Natural killer cell (primary cell): Measurements from ENCODE around the gene SCGB1D1. TPM values are rescaled to one million over a fixed set of nuclear protein-coding genes. Genes with fewer than 3 reads are reported as not detected.
A peak's percentile ranks its signal among the peaks of the same experiment; 100 is the strongest.

Experiments used
- ATAC-seq, 3 donors: fragments of 150-1000 bp in 2 of 3; fragments of 200-7000 bp in 1 of 3; cut with Tn5 transposase; 1 replicate in 1 of 3; 2 replicates in 2 of 3; pipeline ENCODE4 v1.10.0; 2021; ENCODE audit warnings: mild to moderate bottlenecking in 2 of 3, moderate library complexity in 2 of 3
- DNase-seq, 2 donors: peaks; one replicate each; pipeline versions ENCODE4 v3.0.0 to v3.0.0-alpha.2; 2013 to 2021; ENCODE audit warnings: mixed read lengths in 1 of 2
- H3K27ac ChIP-seq: one replicate; pipeline ENCODE4 v1.5.1; 2013; ENCODE audit warnings: mild to moderate bottlenecking, low read length
- H3K27me3 ChIP-seq: one replicate; pipeline ENCODE4 v1.6.1; 2013; ENCODE audit warnings: low read length; ENCODE audit not compliant: control insufficient read depth, insufficient read depth
- H3K36me3 ChIP-seq: one replicate; pipeline ENCODE4 v1.6.1; 2013; ENCODE audit warnings: low read length; ENCODE audit not compliant: control insufficient read depth, insufficient read depth
- H3K4me1 ChIP-seq: one replicate; pipeline ENCODE4 v1.6.1; 2013; ENCODE audit warnings: low read length; ENCODE audit not compliant: control insufficient read depth, insufficient read depth
- H3K4me3 ChIP-seq: one replicate; pipeline ENCODE4 v1.5.1; 2013; ENCODE audit warnings: low read length
- H3K9me3 ChIP-seq: one replicate; pipeline ENCODE4 v1.6.1; 2013; ENCODE audit warnings: low read length; ENCODE audit not compliant: control insufficient read depth, insufficient read depth
- H3K27ac Mint-ChIP-seq, 2 donors: one replicate each; pipeline ENCODE4 v1.8.0; 2022; ENCODE audit warnings: mild to moderate bottlenecking in 2 of 2, mixed read lengths in 2 of 2, moderate library complexity in 1 of 2
- H3K27me3 Mint-ChIP-seq, 2 donors: one replicate each; pipeline ENCODE4 v1.8.0; 2022; ENCODE audit warnings: low read depth in 2 of 2, mixed read lengths in 2 of 2
- H3K36me3 Mint-ChIP-seq: one replicate; pipeline ENCODE4 v1.8.0; 2022; ENCODE audit warnings: mixed read lengths
- H3K4me1 Mint-ChIP-seq, 2 donors: one replicate each; pipeline ENCODE4 v1.8.0; 2022; ENCODE audit warnings: mixed read lengths in 2 of 2
- H3K4me3 Mint-ChIP-seq: one replicate; pipeline ENCODE4 v1.8.0; 2022; ENCODE audit warnings: mild to moderate bottlenecking, moderate library complexity, mixed read lengths
- H3K9me3 Mint-ChIP-seq, 2 donors: one replicate each; pipeline ENCODE4 v1.8.0; 2022; ENCODE audit warnings: mixed read lengths in 2 of 2
- CTCF ChIP-seq: fragments of 200-600 bp; IDR thresholded peaks from one replicate; pipeline ENCODE4 v1.8.0; 2022; ENCODE audit warnings: antibody characterized with exemption
- WGBS: methylation state at CpG from one replicate; pipeline ENCODE4 v1.1.7; 2013; ENCODE audit warnings: missing lambda C conversion rate; ENCODE audit not compliant: insufficient coverage; 5-methylcytosine and 5-hydroxymethylcytosine counted together
- intact Hi-C: fragments of 100-400 bp; cut with micrococcal nuclease; formaldehyde crosslinking; loops from one replicate; pipeline ENCODE4 v1.14.2; 2022
- total RNA-seq, 4 donors: library from RNA; stranded (reverse); fragments of 120-200 nt in 1 of 4; gene quantifications; one replicate each; pipeline versions ENCODE4 v1.2.3 to v1.2.4, GENCODE V29; 2013 to 2022

SCGB1D1 gene
- total RNA-seq, 3 donors from 2014 or later (not counting 1 experiment from before 2014, with no cell fraction given) = not detected

- no peaks in the 10 kb centered on the region for H3K27me3 Mint-ChIP-seq
- H3K4me1 Mint-ChIP-seq = peaks cover 0 to 4% of the 10 kb centered on the region in 2 donors
- H3K9me3 Mint-ChIP-seq = no peaks in the 10 kb centered on the region
- no peak for TF ChIP-seq CTCF
- 95% methylated on average over 11 of the region's 11 CpGs for WGBS
- Histone ChIP-seq H3K4me1 (no peaks in the 10 kb centered on the region), H3K27ac (no peak overlapping the region), H3K9me3 (no peaks in the 10 kb centered on the region), H3K27me3 (no peaks in the 10 kb centered on the region), H3K36me3 (peaks cover 78% of the 10 kb centered on the region), H3K4me3 (no peak overlapping the region)
- no peak overlapping the region for H3K27ac Mint-ChIP-seq
- peaks cover 6% of the 10 kb centered on the region for H3K36me3 Mint-ChIP-seq
- DNase-seq = peak in 1 of 2 donors; percentile 11
- ATAC-seq = no peak
- H3K4me3 Mint-ChIP-seq = no peak overlapping the region
- intact Hi-C loops = no loop called here
These were observed 44.6 kb upstream of the SCGB1D1 start for GRCh38 chr11:62145261-62145871.

- Mint-ChIP-seq H3K27ac (no peak overlapping the region), H3K4me1 (peaks cover 0 to 4% of the 10 kb centered on the region in 2 donors), H3K27me3 (no peaks in the 10 kb centered on the region), H3K4me3 (no peak overlapping the region), H3K36me3 (peaks cover 6% of the 10 kb centered on the region), H3K9me3 (no peaks in the 10 kb centered on the region)
- intact Hi-C loops = no loop called here
- H3K4me3 ChIP-seq = no peak overlapping the region
- H3K36me3 ChIP-seq = peaks cover 77% of the 10 kb centered on the region
- TF ChIP-seq CTCF = no peak
- H3K4me1 ChIP-seq = no peaks in the 10 kb centered on the region
- H3K27ac ChIP-seq = no peak overlapping the region
- WGBS = 95% methylated on average over 36 of the region's 36 CpGs
- DNase-seq (peak in 1 of 2 donors; percentile 7), ATAC-seq (no peak)
- H3K27me3 ChIP-seq = no peaks in the 10 kb centered on the region
- no peaks in the 10 kb centered on the region for H3K9me3 ChIP-seq
These were observed 43.4 kb upstream of the SCGB1D1 start for GRCh38 chr11:62146476-62147200.

DNA sequence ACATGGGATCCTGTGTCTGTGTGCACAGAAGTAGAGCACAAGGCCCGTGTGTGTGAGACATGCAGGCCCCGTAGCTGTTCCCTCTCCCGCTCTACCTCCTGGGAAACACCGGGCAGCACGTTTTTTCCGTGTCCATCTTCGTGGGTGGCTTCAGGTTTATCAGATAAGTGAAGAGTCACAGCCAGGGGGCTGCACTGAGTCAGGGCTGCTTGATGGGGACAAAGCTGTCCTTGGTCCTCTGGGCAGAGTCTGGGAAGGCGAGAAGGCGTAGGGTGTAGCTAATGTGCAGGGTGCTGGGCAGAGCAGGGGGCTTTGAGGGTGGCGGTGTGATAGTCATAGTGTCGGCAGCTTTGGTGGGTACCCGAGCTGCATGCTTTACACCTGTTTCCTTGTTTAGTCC is 42.5 kb upstream of the SCGB1D1 start:
- WGBS = 97% methylated on average over 12 of the region's 12 CpGs
- peaks cover 6% of the 10 kb centered on the region for H3K36me3 Mint-ChIP-seq

More for the DNA sequence above, 42.5 kb upstream of the SCGB1D1 start:
- Histone ChIP-seq H3K27ac (no peak overlapping the region), H3K27me3 (no peaks in the 10 kb centered on the region), H3K4me1 (no peaks in the 10 kb centered on the region), H3K4me3 (no peak overlapping the region), H3K36me3 (peaks cover 72% of the 10 kb centered on the region), H3K9me3 (no peaks in the 10 kb centered on the region)
- no peak overlapping the region for H3K27ac Mint-ChIP-seq
- peak in 1 of 2 donors; percentile 11 for DNase-seq
- no peaks in the 10 kb centered on the region for H3K27me3 Mint-ChIP-seq
- no peak overlapping the region for H3K4me3 Mint-ChIP-seq
- H3K9me3 Mint-ChIP-seq = no peaks in the 10 kb centered on the region
- no peak for TF ChIP-seq CTCF
- intact Hi-C loops = no loop called here
- peaks cover 0 to 4% of the 10 kb centered on the region in 2 donors for H3K4me1 Mint-ChIP-seq
- no peak for ATAC-seq
